DMS79 treated with DMSO at 0.1 percent for 48 hours (cell line): ENCODE data around the gene CSNK1G1.
"Not testable (repeated sequence)": the region's sequence is repeated elsewhere in the genome, so short reads cannot be mapped to it uniquely, and the experiment has no call there.

Experiments
- DNase-seq: peaks from one replicate; lab custom pipeline; 2025; lab: John Stamatoyannopoulos, UW

The CSNK1G1 gene

DNA sequence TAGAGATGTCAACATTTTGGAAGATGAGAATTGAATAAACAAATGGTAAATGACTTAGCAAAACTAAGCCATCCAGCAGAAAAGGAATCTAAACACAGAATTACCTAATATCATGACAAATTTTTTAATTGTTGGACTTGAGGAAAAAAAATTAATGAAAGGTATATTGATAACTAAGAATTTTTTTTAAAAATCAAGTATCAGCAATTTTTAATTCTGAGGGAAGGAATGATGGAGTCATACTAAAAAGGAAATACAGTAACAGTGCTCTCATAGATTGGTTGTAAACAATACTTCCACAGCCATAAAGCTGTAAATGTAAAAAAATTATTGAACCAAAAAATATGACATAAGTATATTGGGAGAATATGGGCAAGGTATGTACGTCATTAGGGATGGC is 68.0 kb downstream of the CSNK1G1 start:
- DNase-seq: no peak

DNA sequence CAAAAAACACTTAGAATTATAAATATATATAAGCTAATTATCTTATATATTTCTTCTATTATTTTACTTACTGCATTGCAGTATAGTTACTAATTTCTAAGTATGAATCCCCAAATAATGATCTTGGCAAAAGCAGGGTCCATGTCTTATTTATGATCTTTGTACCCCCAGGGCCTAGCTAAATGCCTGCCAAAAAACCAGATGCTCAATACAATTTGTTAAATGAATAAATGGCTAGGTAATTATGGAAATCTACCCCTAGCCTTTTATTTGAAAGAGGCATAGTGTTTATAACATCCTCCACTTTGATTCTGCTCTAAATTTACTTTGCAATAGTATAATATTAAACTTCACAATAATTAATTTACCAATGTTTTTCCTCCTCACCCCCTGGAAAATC is 69.5 kb downstream of the CSNK1G1 start:
- no peak for DNase-seq

DNA sequence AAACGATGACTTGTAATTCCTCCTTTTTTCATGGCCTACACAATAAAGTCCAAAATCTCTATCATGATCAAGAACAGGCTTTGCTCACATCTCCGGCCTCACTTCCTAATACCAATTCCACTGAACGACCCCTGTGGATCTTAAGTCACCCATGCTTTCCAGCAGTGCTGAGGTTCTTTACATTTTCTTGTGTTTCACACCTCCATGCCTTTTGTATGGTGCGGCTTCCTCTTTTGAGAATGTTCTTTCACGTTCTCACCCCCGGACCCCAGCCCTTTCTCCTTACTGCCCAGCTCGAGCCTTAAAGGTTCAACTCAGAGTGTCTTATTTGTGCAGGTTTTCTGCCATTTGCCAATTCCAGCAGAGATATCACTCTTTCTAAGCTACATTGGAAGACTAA is 70.1 kb downstream of the CSNK1G1 start:
- no peak for DNase-seq

DNA sequence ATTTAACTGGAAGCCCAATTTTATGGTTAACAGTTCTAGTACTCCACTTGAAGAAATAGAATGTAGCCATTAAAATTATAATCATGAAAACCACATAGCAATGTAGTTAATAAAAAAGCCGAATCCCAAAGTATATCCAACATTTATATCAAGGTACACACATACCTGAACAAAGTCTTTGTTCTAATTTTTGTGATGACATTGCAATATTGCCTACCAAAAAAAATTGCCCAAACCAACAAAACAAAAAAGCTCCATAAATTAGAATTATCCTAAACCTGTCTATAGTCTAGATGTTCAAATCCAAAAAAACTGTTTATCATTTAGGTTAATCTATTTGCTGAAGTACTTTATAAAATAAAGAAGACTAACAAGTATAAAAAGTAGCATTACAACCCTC is 70.8 kb downstream of the CSNK1G1 start:
- DNase-seq: no peak

DNA sequence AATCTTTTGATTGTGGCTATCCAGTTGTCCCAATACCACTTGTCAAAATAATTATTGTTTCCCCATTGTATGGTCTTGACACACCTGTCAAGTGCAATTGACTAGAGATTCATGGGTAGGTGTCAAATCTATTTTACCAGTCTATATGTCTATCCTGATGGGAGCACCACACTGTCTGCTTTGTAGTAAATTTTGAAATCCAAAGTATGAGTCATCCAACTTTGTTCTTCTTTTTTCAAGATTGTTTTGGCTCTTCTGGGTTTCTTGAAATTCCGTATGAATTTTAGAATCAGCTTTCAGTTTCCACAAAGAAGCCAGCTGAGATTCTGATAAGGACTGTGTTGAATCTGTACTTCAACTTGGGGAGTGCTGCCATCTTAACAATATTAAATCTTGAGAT is 71.9 kb downstream of the CSNK1G1 start:
- DNase-seq: no peak

DNA sequence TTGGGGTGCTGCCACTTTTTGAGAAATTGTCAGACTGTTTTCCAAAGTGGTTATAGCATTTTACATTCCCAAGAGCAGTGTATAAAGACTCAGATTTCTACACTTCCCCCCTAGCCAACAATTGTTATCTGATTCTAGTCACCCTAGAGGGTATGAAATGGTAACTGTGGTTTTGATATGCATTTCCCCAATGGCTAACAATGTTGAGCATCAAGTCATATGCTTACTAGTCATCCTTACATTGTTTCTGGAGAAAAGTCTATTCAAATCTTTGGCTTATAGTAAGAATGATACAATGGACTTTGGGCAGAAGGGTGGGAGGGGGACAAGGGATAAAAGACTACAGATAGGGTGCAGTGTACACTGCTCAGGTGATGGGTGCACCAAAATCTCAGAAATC is 73.3 kb downstream of the CSNK1G1 start:
- DNase-seq: no peak

DNA sequence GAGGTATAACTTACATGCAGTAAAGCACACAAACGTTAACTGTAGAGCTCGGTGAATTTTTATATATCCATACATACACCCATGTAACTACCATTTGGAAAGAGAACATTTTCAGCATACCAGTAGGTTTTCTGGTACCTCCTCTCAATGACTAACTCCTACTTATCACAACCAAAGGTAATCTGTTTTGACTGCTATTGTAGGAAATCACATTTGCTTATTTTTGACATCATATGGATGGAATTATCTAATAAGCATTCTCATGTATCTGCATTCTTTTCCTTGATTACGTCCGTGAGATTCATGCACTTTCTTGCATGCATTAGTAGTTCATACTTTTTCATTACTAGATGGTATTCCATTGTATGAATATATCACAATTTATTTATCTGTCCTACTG is 76.8 kb downstream of the CSNK1G1 start:
- DNase-seq: no peak

DNA sequence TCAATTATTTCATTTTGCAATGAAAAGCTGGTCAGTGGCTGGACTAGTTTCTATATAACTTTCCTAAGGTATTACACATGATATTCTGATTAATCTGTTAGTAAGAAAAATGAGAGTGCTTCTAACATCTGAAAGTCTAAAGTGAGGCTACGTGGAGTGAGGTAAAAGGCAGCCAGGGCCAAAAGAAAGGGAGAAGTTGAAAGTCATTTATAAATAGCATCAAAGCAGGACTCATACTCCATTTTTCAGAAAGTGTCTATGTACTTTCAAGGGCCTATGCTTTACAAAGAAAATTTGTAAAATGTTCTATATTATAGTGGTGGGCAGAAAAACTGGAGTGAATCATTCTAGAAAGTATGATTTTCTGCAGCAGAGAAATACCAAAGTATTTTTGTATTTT is 80.0 kb downstream of the CSNK1G1 start:
- DNase-seq: no peak

DNA sequence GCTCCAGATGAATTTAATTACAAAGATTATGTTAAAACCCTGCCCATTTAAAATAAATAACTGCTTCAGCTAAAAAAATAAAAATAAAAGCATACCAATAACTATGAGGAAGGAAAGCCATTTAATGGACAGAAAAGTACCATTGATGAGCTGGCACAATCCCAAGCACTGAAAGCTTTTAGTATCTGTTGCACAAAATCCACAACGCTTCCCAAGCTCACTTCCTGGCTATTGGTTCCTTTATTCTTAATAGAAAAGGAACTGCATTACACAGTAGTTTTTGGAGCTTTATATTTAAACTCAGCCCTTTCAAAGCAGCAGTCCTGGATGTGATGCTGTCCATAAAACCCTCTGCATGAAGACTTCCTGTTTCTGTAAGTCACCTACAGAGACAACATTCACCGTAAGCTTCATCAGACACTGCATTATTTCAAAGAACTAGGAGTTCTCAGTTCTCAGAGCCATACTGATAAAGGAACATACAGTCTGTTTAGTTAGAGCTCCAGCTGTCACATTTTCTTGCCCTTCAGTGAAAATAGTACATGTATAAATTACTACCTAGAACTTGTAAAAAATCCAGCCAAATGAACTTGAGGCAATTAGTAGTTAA is 81.5 kb downstream of the CSNK1G1 start:
- DNase-seq: no peak

DNA sequence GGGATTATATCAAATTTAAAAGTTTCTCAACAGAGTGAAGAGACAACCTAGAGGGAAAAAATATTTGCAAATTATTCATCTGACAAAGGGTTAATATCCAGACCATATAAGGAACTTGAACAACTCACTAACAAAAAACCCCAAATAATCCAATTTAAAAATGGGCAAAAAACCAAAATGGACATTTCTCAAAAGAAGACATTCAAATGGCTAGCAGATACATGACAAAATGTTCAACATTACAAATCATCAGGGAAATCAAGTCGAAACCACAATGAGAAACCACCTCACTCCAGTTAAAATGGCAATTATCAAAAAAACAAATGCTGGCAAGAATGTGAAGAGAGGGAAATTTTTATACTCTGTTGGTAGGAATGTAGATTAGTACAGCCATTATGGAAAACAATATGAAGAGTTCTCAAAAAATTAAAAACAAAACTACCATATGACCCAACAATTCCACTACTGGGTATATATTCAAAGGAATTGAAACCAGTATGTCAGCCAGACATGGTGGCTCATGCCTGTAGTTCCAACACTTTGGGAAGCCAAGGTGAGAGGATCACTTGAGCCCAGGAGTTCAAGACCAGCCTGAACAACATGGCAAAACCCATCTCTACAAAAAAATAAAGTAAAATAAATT is 88.5 kb downstream of the CSNK1G1 start:
- no peak for DNase-seq

DNA sequence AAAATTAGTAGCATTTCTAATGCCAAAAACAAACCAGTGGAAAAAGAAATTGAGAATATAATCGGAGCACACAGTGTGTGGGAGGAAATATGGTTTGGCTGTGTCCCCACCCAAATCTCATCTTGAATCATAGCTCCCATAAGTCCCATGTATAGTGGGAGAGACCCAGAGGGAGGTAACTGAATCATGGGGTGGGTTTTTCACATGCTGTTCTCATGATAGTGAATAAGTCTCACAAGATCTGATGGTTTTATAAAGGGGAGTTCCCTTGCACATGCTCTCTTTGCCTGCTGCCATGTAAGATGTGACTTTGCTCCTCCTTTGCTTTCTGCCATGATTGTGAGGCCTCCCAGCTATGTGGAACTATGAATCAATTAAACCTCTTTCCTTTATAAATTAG is 90.8 kb downstream of the CSNK1G1 start:
- not testable (repeated sequence) for DNase-seq

DNA sequence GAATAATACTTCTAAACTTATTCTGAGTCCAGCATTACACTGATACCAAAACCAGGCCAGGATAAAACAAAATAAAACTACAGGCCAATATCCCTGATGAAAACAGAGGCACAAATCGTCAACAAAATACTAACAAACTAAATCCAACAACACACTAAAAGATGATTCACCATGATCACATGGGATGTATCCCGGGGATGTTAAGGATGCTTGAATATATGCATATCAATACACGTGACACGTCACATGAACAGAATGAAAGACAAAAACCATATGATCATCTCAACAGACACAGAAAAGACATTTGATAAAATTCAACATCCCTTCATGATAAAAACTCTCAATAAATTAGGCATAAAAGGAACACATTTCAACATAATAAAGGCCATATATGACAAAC is 91.5 kb downstream of the CSNK1G1 start:
- no peak for DNase-seq

DNA sequence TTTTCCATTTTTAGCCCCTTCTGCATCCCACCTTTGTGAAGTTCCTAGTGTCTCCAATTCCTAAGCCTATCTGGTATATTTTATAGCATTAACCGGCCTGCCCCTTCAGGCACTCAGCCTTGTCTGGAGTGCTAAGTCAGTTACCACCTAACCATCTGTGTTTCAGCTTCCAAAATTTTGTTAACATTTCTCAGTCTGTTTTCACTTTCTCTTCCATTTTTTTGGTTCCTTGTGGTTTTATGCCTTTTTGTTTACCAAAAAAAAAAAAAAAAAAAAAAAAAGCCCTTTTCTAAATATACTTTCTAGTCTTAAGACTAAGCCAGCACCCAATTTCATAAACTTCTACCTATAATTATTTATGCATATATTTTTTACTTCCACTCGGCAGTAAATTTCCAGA is 92.4 kb downstream of the CSNK1G1 start:
- DNase-seq: no peak

DNA sequence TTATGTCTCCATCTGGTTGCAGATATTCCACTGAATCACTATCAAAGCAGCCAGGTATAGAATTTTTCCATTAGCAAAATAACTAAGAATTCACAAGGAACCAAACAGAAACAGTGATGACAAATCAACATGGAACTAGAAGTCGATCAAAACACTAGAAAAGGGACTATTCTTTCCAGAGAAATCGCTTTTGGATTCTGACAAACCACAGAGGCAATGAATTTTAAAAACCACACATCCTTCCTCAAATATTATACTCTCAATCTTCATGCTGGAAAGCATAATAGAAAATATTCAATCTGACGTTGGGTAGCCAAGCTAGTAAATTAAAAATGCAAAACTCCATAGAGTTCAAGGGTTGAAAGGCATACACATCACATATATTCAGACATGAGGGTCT is 99.9 kb downstream of the CSNK1G1 start:
- DNase-seq: no peak

DNA sequence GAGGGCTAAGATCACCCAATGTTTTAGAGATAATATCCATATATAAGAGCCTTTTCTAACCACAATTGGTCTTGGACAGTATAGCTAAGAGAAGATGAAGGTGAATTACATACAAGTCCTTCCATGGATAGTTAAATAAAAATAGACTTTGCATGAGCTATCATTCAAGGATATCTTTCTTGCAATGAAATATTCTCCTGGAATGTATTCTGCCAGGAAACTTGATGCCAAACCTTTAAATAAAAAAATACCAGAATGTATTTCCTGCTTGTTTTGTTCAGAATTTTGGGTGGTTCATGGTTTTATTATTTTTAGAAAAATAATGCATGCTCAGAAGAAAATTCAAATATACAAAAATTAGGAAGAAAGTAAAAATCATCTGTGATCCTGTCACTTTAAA is 104.3 kb downstream of the CSNK1G1 start:
- no peak for DNase-seq

DNA sequence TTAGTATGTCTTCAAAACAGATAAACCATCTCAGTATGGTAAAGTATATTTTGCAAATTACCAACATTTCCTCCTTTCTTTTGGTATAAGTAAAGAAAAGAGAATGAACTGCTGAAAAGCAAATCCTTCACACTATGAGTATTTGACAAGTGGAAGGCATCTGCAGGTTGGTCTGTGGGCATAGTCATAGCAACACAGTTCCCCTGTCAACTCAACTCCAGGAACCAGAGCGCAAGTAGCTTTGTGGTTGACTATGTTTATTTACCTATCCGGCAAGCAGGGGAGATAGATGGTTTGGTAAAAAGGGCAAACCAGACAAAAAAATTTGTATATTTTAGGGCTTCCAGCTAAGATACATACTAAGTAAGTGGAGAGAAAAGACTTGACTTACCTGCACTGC is 104.9 kb downstream of the CSNK1G1 start:
- no peak for DNase-seq

DNA sequence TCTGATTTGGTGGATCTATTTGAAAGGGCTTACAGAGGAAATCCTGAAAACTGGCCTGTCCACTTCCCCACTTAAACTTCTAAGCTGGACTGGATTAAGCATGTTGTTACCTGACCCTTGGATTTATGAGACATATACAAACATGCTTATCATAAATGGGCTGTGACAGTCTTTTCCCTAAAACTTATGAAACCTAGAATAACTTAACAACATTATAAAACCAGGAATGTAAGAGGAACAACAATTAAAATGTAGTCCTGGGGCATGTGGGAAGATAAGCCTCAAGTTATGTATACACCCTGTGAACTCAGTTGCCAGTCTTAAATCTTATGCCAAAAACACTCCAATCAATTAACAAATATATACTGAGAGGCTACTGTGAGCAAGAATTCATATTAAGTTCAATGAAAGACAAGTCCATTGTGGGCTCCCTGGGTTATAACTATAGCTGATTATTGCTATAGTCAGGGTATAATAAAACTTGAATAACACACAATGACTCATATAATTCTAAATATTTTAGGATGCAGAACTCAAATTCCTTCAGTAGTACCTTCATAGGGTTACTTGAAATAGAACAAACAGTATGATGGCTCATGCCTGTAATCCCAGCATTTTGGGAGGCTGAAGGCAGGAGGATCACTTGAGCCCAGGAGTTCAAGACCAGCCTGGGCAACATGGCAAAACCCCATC is 105.9 kb downstream of the CSNK1G1 start:
- no peak for DNase-seq

DNA sequence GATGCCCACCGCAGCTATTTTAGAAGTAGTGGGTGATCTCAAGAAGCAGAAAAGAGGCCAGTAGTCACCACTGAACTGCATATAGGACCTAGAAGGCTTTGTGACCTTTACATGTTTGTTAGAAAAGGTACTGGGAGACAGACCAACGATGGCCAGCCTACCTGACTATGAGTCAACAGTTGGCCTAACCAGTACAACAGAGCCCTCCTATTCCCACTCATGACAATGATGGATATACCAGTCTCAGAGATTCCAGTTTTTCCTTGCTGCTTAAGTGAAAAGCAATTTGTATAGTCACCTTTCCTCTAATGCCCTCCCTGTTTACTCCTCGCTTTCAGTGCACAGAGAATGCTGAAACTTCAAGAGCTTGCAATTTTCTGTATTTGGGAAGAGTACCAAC is 106.6 kb downstream of the CSNK1G1 start:
- DNase-seq: no peak

DNA sequence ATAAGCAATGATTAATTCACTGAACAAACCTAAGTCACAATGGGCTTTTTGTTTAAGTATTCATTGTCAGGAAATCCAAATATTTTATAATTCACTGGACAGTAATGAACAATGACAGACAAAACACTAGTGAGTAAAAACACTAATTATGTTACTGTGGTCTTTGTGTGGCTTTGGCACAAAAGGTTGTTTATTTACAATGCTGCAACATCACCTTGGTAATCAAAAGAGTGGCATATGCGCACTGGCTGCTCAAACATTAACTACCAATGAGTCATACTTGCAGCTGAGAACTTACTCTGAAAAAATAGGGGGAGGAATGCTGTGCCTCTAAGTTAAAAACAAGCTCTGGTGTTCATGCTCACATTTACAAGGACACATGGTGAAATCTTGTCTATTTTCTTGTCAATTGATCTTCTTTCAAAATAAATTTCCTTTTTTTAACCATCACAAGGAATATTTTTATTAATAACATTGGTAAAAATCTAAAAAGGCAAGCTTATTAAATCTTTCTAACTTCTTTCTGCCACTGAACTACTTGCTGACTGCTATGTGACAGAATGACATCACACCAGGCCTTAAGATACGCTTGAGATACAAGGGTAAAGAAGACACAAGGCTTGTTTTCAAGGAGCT is 107.9 kb downstream of the CSNK1G1 start:
- DNase-seq: no peak

DNA sequence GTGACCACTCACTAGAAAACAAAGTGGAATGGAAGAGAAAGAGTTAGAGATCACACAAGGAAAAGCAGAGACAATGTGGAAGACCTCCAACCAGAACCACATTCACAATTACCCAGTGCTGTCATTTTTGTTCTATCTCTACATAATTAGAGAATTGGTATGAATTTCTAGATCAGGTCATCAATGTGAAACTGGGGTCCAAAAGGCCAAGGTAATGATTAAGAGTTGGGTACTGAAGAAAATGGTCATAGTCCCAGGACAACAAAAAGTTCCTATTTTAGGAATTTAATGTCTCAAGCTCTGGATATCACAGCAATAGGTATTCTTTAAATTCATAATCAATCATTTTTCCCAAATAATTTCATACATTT is 108.5 kb downstream of the CSNK1G1 start:
- DNase-seq: no peak

DNA sequence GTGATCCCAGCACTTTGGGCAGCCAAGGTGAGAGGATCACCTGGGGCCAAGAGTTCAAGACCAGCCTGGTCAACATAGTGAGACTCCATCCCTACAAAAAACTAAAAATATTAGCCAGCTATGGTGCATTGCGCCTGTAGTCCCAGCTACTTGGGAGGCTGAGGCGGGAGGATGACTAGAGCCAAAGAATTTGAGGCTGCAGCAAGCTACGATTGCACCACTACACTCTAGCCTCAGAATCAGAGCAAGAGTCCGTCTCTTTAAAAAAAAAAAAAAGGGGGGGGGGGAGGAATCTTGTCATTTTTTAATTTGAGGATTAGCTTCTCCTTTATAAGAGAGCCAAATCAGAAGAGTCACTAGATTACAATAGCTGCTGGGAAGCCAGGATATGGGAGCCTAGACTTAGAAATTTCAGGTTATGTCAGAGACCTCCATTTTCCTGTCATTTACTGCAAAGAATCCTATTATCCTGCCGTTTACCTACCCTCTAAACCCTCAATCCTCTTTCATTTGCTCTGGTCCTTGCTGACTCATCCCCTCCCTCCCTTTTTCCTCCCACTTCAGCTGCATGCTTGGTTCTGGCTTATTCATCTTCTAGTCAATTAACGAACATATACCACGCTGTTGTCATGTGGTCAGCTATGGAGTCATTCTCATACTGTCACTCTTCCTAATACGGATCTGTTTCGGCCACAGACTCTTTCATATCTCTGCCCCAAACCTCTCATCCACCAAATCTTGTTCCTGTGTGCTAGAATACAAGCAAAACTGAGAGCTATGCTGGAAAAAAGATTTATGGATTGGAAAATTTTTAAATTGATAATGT is 109.4 kb downstream of the CSNK1G1 start:
- DNase-seq: no peak

DNA sequence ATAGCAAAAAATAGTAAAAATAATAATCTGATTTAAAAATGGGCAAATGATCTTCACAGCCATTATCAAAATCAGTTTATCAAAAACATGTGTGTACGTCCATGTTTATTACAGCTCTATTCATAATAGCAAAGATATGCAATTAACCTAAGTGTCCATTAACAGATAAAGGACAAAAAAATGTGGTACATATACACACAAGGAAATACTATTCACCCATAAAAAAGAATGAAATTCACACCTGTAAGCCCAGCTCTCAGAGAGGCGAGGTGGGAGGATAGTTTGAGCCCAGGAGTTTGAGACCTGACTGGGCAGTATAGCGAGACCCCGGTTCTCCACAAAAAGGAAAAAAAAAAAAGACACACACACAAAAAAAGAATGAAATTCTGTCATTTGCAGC is 110.6 kb downstream of the CSNK1G1 start:
- DNase-seq: no peak
